Jurkat, Clone E6-1 (cell line): Measurements from ENCODE around the gene PSG11. TPM values are rescaled to one million over a fixed set of nuclear protein-coding genes. Genes with fewer than 3 reads are reported as not detected.
"Not testable (repeated sequence)": the region's sequence is repeated elsewhere in the genome, so short reads cannot be mapped to it uniquely, and the experiment has no call there.

Experiments
- DNase-seq: peaks from one replicate; pipeline ENCODE4 v3.0.0-alpha.2; 2011; ENCODE audit warnings: low read depth, low spot score
- H3K4me3 ChIP-seq: 2 replicates; pipeline ENCODE4 v1.5.1; 2011; ENCODE audit warnings: mild to moderate bottlenecking, low read length, control low read depth, moderate library complexity
- polyA plus RNA-seq: library from polyadenylated mRNA; unstranded; fragments of >200 nt; gene quantifications from one replicate; pipeline ENCODE4 v1.2.1, GENCODE V29; 2012; ENCODE audit warnings: missing spikeins; ENCODE audit not compliant: insufficient read length, insufficient read depth

Gene PSG11
- not detected for polyA plus RNA-seq

GRCh38 chr19:43026369-43026768 lies at the start of gene PSG11:
Gene PSG11, minus strand, starts transcription at chr19:43026469. Its CDS starts 97 bp downstream, at chr19:43026372.
- DNase-seq, H3K4me3 ChIP-seq: not testable (repeated sequence)

GRCh38 chr19:43062418-43062817 lies 36.1 kb upstream of the PSG11 start:
- not testable (repeated sequence) for DNase-seq, H3K4me3 ChIP-seq

DNA sequence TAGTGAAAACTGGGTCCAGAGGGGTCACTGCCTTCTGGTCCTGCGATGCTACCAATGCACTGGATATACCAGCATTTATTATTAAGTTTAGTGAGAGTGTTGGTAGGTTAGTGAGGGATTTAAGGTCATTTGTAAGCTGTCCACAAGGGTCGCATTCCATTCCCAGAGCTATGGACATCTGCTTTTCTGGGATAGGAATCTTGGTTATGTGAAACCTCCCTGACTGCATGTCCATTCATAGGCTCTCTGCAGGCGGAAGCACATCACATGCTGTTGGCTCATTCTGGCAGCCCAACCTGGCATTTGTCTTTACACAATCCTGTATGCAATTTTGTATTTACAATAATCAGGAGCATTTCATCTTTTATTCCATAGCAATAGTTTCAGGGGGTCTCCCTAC lies 35.1 kb upstream of the PSG11 start:
- not testable (repeated sequence) for DNase-seq, H3K4me3 ChIP-seq

DNA sequence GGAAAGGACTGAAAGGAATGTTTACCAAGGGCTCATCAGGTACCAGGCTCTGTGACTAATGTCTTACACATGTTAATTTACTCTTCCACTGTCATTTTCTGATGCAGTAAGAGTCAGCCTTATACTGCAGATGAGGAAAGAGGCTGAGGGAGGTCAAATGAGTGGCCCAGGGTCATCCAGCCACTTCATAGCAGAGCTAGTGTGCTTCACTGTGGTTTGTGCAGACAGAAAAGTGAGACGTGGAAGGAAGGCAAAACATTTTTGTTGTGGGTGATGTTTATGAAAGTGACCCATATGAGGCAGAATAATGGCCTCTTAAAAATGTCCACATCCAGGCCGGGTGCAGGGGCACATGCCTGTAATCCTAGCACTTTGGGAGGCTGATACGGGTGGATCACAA lies 34.0 kb upstream of the PSG11 start:
- DNase-seq, H3K4me3 ChIP-seq: not testable (repeated sequence)

GRCh38 chr19:43059482-43059881 lies 33.2 kb upstream of the PSG11 start:
- not testable (repeated sequence) for H3K4me3 ChIP-seq, DNase-seq

- DNase-seq, H3K4me3 ChIP-seq: not testable (repeated sequence)
These were observed 32.2 kb upstream of the PSG11 start for GRCh38 chr19:43058440-43058839.

DNA sequence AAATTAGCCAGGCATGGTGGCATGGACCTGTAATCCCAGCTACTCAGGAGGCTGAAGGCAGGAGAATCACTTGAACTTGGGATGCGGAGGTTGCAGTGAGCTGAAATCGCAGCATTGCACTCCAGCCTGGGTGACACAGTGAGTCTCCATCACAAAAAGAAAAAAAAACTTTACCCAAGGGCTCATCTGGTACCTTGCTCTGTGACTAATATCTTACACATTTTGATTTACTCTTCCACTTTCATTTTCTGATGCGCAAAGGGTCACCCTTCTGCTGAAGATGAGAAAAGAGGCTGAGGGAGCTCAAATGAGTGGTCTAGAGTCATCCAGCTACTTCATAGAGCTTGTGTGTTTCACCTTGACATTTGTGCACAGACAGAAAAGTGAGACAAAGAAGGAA lies 21.7 kb upstream of the PSG11 start:
- H3K4me3 ChIP-seq, DNase-seq: not testable (repeated sequence)

GRCh38 chr19:43046578-43046977 lies 20.3 kb upstream of the PSG11 start:
- DNase-seq, H3K4me3 ChIP-seq: not testable (repeated sequence)

DNA sequence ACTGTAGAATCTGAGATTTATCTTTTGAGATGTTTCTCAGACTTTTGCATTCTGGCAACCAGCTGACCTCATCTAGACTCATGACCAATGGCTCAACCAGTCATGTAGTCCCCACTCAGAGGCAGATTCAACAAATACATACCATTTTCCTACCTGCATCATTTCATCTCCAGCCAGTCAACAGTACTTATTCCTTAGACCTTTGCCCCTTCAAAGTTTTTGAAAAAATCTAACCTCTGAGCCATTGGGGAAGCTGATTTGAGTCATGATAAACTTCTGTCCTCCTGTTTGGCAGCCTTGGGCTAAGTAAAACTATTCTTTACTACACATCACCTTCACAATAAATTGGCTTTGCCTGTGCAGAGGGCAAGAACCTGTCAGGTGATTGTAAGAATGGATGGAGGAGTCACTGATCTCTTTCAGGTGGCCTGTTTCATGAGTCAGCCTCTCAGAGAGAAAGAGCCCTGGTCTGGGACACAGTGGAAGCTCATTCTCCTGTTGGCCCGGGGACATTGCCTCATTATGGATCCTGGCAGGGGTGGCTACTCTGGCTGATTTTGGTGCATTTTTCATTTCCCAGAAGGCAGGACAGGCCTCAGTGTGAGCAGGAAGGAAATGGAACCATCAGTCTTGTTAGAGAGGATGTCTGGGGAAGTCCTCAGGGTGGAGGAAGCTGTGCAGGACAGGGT lies 17.4 kb upstream of the PSG11 start:
- not testable (repeated sequence) for H3K4me3 ChIP-seq, DNase-seq

GRCh38 chr19:43031645-43032044 lies 5.4 kb upstream of the PSG11 start:
- not testable (repeated sequence) for H3K4me3 ChIP-seq, DNase-seq

GRCh38 chr19:43028866-43029265 lies 2.6 kb upstream of the PSG11 start:
- no peak for DNase-seq
- no peak overlapping the region for H3K4me3 ChIP-seq

DNA sequence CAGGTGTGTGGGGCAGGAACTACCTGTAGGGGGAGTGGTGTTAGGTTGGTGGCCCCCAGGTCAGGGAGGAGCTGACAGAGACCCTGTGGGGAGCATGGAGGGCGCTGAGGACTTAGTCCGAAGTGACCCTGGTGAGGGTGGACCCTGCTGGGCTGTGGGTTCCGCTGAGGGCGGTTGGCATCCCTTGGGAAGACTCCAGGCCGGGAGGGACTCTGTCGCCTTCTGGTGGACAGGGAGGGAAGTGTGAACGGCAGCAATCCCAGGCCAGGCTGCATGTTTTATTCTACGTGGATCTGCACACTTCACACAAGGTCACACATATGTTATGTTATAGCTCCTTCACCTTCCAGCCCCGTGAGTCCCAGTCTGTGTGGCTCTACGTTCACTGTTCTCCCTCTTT lies 1.7 kb upstream of the PSG11 start:
- DNase-seq, H3K4me3 ChIP-seq: not testable (repeated sequence)

DNA sequence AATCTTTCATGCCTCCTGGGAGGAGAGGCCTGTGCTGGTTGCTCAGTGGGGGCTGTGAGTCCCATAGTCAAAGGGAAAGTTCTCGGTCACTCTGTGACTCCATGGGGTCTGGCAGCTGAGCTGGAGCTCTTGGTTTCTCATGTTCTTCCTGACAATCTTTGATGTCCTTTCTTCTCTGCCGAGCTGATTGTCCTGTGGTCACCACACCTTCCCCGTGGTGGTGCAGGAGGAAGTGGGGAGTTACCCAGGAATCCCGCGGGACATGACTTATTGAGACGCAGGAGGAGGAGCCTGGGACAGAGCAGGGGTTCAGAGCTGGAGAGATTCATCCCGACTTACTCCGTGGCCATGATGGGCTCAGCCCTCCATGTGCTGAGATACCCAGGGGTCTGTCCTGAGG lies 792 bp upstream of the PSG11 start:
- not testable (repeated sequence) for DNase-seq, H3K4me3 ChIP-seq

GRCh38 chr19:43022098-43022497 lies 4.2 kb downstream of the PSG11 start:
- not testable (repeated sequence) for DNase-seq

GRCh38 chr19:43021629-43022028 lies 4.6 kb downstream of the PSG11 start:
- DNase-seq, H3K4me3 ChIP-seq: not testable (repeated sequence)

More at GRCh38 chr19:43022098-43022497, 4.2 kb downstream of the PSG11 start:
- not testable (repeated sequence) for H3K4me3 ChIP-seq

GRCh38 chr19:43019588-43019987 lies 6.7 kb downstream of the PSG11 start:
- DNase-seq, H3K4me3 ChIP-seq: not testable (repeated sequence)

- not testable (repeated sequence) for H3K4me3 ChIP-seq, DNase-seq
These were observed 20.4 kb downstream of the PSG11 start for GRCh38 chr19:43005841-43006240.

GRCh38 chr19:43004846-43005245 lies 21.4 kb downstream of the PSG11 start:
- not testable (repeated sequence) for DNase-seq, H3K4me3 ChIP-seq

DNA sequence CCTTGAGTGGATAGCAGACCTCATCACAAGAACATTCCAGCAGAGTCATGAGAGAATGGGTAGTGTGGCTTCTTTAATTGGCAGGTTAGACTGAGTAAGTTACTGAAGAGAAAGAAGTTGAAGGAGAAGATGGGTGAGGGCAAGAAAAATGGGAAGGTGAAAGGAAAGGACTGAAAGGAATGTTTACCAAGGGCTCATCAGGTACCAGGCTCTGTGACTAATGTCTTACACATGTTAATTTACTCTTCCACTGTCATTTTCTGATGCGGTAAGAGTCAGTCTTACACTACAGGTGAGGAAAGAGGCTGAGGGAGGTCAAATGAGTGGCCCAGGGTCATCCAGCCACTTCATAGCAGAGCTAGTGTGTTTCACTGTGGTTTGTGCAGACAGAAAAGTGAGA lies 22.6 kb downstream of the PSG11 start:
- DNase-seq = not testable (repeated sequence)

DNA sequence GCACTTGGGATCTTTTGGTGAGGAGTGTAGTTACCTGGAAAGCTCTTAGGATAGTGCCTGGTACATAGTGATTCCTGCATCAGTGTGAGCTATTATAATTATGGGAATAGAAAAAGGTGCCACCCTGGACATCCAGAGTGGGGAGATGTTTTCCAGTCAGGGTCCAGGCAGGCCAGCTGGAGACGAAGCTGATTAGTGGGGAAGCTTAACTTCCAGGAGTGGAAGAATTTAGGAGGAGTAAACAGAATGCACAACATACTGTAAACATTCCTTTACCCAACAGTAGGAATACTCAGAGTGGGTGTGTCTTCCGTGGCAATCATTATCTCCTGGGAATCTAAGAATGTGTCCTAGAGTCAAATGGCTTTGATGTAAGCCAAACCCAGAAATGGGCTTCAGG lies 23.3 kb downstream of the PSG11 start:
- not testable (repeated sequence) for H3K4me3 ChIP-seq, DNase-seq

More for the DNA sequence above, 22.6 kb downstream of the PSG11 start:
- H3K4me3 ChIP-seq = not testable (repeated sequence)

- DNase-seq, H3K4me3 ChIP-seq: not testable (repeated sequence)
These were observed 30.1 kb downstream of the PSG11 start for GRCh38 chr19:42996161-42996560.
